Measurements from ENCODE around the gene KIAA0232. TPM values are rescaled to one million over a fixed set of nuclear protein-coding genes. Genes with fewer than 3 reads are reported as not detected.

Gene KIAA0232
- total and polyA plus RNA-seq, 9 donors = 8.7 to 41.4 (median 38.5) TPM

DNA sequence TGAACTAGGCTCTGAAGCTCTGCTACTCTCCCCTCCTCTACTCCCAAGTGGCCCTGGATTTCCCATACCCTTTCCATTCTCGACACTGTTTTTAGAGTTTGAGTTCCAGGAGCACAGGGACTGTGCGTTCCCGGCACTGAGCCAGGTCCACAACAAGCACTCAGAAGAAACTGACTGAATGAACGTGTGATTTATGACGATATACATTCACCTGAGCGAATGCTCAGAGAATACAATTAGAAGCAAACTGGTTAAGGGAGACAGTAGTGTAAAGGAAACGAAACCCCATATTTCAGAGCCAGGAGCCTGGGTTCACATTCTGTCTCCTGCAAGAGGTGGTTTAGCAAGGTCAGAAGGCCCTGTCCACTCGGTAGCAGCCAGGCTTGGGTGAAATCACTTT, 1.4 kb upstream of the KIAA0232 start:
- H3K36me3 ChIP-seq = no peaks in the 10 kb centered on the region
- peak in 2 of 5 donors; percentile 23 to 53 for DNase-seq
- intact Hi-C loops (cut with DNase I) = loop anchor here in 3 of 4 donors (5.0 to 10.0 kb wide), 4 partner anchors 59 to 506 kb away; no protein-coding TSS in a partner anchor
- peak overlapping the region in 1 of 2 donors; percentile 99 for H3K27ac ChIP-seq
- H3K27me3 ChIP-seq = no peaks in the 10 kb centered on the region
- 62 to 66% (median 64%) methylated on average over 8 of the region's 8 CpGs for WGBS, 3 donors
- no peak overlapping the region for H3K4me3 ChIP-seq
- H3K9me3 ChIP-seq = no peaks in the 10 kb centered on the region
- no peaks in the 10 kb centered on the region for H3K4me1 ChIP-seq (ENCODE audit: insufficient read depth)
- TF ChIP-seq EP300 (IDR thresholded peaks at IDR 0.05) = no peak
- TF ChIP-seq, protein P1, sequence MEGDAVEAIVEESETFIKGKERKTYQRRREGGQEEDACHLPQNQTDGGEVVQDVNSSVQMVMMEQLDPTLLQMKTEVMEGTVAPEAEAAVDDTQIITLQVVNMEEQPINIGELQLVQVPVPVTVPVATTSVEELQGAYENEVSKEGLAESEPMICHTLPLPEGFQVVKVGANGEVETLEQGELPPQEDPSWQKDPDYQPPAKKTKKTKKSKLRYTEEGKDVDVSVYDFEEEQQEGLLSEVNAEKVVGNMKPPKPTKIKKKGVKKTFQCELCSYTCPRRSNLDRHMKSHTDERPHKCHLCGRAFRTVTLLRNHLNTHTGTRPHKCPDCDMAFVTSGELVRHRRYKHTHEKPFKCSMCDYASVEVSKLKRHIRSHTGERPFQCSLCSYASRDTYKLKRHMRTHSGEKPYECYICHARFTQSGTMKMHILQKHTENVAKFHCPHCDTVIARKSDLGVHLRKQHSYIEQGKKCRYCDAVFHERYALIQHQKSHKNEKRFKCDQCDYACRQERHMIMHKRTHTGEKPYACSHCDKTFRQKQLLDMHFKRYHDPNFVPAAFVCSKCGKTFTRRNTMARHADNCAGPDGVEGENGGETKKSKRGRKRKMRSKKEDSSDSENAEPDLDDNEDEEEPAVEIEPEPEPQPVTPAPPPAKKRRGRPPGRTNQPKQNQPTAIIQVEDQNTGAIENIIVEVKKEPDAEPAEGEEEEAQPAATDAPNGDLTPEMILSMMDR (IDR thresholded peaks at IDR 0.05) = no peak
- TF ChIP-seq POLR2A (IDR thresholded peaks at IDR 0.05) = no peak

DNA sequence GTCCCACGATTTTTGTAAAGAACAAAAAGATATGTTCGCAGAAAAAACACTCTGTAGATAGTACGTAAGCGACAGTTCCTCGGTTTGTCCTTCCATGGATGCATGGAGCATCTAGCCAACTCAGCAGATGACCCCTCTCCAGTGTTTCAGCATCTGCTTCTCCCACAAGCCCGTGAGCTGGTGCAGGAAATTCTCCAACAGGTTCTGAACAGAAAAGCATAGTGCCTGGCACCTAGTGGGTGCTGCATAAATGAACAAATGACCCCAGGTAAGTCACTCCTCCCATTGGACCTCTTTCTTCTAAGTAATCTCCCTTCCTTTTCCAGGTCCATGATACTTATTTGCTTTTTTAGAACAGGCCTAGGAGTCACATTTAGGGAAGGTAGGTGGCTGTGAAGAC, 966 bp upstream of the KIAA0232 start:
- TF ChIP-seq, protein P1 (IDR thresholded peaks at IDR 0.05) = no peak
- TF ChIP-seq EP300 (IDR thresholded peaks at IDR 0.05) (no peak), POLR2A (IDR thresholded peaks at IDR 0.05) (no peak)
- whole genome bisulfite sequencing, 3 donors = 71 to 76% (median 74%) methylated on average over 6 of the region's 6 CpGs
- DNase-seq = peak in 1 of 5 donors; percentile 16
- Histone ChIP-seq H3K27me3 (no peaks in the 10 kb centered on the region), H3K27ac (peak overlapping the region in 1 of 2 donors; percentile 99), H3K4me1 (ENCODE audit: insufficient read depth) (no peaks in the 10 kb centered on the region), H3K9me3 (no peaks in the 10 kb centered on the region), H3K4me3 (peak overlapping the region; percentile 99), H3K36me3 (no peaks in the 10 kb centered on the region)
- intact Hi-C loops (cut with DNase I) = loop anchor here in 3 of 4 donors (5.0 to 10.0 kb wide), 4 partner anchors 59 to 507 kb away; no protein-coding TSS in a partner anchor

DNA sequence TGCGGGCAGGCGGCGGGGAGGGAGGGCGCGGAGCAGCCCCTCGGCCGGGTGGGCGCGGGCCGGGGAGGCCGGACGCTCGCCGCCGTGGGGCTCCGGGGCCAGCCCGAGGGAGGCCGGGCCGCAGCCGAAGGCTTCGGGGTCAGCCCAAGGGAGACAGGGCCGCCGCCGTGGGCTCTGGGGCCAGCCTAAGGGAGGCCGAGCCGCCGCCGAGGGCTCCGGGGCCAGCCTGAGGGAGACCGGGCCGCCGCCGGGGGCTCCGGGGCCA, 251 bp downstream of the KIAA0232 start:
- DNase-seq = no peak
- Histone ChIP-seq H3K9me3 (no peaks in the 10 kb centered on the region), H3K27ac (peak overlapping the region; percentile 99), H3K4me1 (ENCODE audit: insufficient read depth) (no peaks in the 10 kb centered on the region), H3K4me3 (peak overlapping the region; percentile 99), H3K36me3 (no peaks in the 10 kb centered on the region), H3K27me3 (no peaks in the 10 kb centered on the region)
- TF ChIP-seq POLR2A (IDR thresholded peaks at IDR 0.05) = no peak
- TF ChIP-seq, protein P1 (IDR thresholded peaks at IDR 0.05) = no peak
- no peak for TF ChIP-seq EP300 (IDR thresholded peaks at IDR 0.05)
- WGBS, 3 donors = 0 to 2% (median 2%) methylated on average over 12 to 34 of the region's 34 CpGs
- intact Hi-C loops (cut with DNase I) = loop anchor here in 3 of 4 donors (5.0 to 10.0 kb wide), 4 partner anchors 60 to 508 kb away; no protein-coding TSS in a partner anchor

DNA sequence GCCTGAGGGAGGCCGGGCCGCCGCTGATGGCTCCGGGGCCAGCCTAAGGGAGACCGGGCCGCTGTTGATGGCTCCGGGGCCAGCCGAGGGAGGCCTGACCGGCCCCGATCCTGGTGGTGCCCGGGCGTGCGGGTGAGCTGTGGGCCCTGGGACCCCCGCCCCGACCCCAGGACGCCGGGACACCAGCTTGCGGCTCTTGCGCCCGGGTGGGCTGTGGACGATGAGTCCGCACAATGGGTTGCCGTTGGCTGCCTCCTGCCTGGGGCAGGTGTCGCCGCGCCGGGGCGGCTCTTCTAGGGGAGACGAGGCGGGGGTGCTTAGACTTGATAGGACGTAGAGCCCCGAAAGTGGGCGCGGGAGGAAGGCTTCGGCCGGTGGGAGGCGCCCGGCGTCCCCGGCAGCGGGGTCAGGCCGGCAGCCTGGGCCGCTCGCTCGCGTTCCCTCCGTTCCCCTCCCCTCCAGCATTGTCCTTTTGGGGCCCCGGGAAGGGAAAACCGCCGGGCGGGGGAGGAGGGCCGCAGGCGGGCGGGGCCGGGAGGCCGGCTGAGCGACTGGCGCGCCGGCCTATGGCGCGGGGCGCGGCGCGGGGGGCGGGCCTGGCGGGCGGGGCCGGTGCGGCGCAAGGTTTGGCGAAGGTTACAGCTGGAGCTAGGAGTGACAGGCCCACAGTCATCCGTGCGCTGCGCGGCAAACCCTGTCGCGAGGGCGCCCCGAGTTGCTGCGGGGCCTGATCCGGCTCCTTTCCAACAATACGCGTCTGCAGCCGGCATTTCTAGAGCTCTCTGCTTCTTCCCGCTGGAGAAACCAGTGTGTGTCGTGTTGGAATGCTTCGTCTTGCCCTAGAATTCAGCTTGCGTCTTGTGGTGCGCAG, 819 bp downstream of the KIAA0232 start:
- Histone ChIP-seq H3K9me3 (no peaks in the 10 kb centered on the region), H3K36me3 (no peaks in the 10 kb centered on the region), H3K27ac (peak overlapping the region; percentile 99), H3K4me3 (peak overlapping the region; percentile 99), H3K4me1 (ENCODE audit: insufficient read depth) (no peaks in the 10 kb centered on the region), H3K27me3 (no peaks in the 10 kb centered on the region)
- intact Hi-C loops (cut with DNase I) = loop anchor here in 3 of 4 donors (5.0 to 10.0 kb wide), 4 partner anchors 61 to 509 kb away; no protein-coding TSS in a partner anchor
- TF ChIP-seq EP300 (IDR thresholded peaks at IDR 0.05) (no peak), POLR2A (IDR thresholded peaks at IDR 0.05) (peak; percentile 83)
- WGBS, 3 donors = 0 to 1% (median 1%) methylated on average over 62 to 91 of the region's 91 CpGs
- DNase-seq = peak; percentile 93 to 95 (median 94)

DNA sequence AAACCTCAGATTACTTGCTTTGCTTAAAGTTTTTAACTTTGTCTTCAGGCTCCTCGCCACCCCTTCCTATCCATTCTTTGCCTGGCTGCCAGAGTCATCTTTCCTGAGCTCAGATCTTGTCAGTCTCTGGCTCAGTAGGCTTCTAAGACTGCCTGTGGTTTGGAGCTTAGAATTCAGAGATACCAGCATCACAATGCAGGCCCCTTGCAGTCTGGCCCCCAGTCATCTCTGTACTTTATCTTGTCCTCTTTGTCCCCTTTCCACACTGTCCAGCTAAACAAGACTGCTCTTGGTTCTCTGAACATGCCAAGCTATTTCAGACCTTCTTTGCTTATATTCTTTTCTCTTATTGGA, 3.0 kb downstream of the KIAA0232 start:
- Histone ChIP-seq H3K4me3 (no peak overlapping the region), H3K27ac (no peak overlapping the region), H3K4me1 (ENCODE audit: insufficient read depth) (no peaks in the 10 kb centered on the region), H3K9me3 (no peaks in the 10 kb centered on the region), H3K36me3 (no peaks in the 10 kb centered on the region), H3K27me3 (no peaks in the 10 kb centered on the region)
- WGBS, 3 donors = 83 to 97% (median 90%) methylated on average over 1 of the region's 1 CpG
- intact Hi-C loops (cut with DNase I) = loop anchor here in 3 of 4 donors (10.0 kb wide), 2 partner anchors 89 to 511 kb away; no protein-coding TSS in a partner anchor
- TF ChIP-seq POLR2A (IDR thresholded peaks at IDR 0.05) (no peak), EP300 (IDR thresholded peaks at IDR 0.05) (no peak)
- TF ChIP-seq, protein P1 (IDR thresholded peaks at IDR 0.05) = no peak
- peak in 1 of 5 donors; percentile 1 for DNase-seq
